HCT116 (cell line): ENCODE measurements around the gene MKRN1. TPM values are rescaled to one million over a fixed set of nuclear protein-coding genes. Genes with fewer than 3 reads are reported as not detected.
"Not testable (repeated sequence)": the region's sequence is repeated elsewhere in the genome, so short reads cannot be mapped to it uniquely, and the experiment has no call there.

Experiments
- ATAC-seq: fragments of 200-7000 bp; cut with Tn5 transposase; 2 replicates; pipeline ENCODE4 v1.9.1; 2020; ENCODE audit warnings: mild to moderate bottlenecking, moderate library complexity
- BruUV-seq: library from RNA; stranded (reverse); fragments of 400-500 nt; replicated peaks from 2 replicates; lab custom pipeline; 2021; lab: Mats Ljungman, UMichigan
- CTCF ChIA-PET: fragments of 300-600 bp; sonication (Branson Sonifier 250); formaldehyde crosslinking; loops from one replicate; lab custom pipeline; 2021; ENCODE audit warnings: antibody characterized with exemption; lab: Charles Lee
- POLR2A ChIA-PET: fragments of 300-600, 350-600 bp; sonication (Branson Sonifier 250); formaldehyde crosslinking; loops from one replicate; lab custom pipeline; 2021; ENCODE audit warnings: antibody characterized with exemption; lab: Charles Lee
- RAD21 ChIA-PET, 2 experiments: fragments of 300-600 bp; sonication (Branson Sonifier 250); formaldehyde crosslinking; loops; one replicate each; lab custom pipeline; 2023; ENCODE audit warnings: low total read pairs in 2 of 2; ENCODE audit not compliant: uncharacterized antibody in 2 of 2, unreplicated experiment in 2 of 2, low non-redundant PET in 1 of 2; lab: Charles Lee
- DNase-seq: peaks from one replicate; pipeline ENCODE4 v3.0.0-alpha.2; 2010; ENCODE audit warnings: low read depth, low spot score
- H2AFZ ChIP-seq: fragments of 200-600 bp; shearing (Covaris generic), sonication (generic); 2 replicates; pipeline ENCODE4 v1.6.1; 2017; ENCODE audit warnings: low read depth, mixed run types, mixed read lengths, antibody characterized with exemption, low read length; ENCODE audit not compliant: poor library complexity, severe bottlenecking
- H3K27ac ChIP-seq: 2 replicates; pipeline ENCODE4 v1.5.1; 2012; ENCODE audit warnings: low read depth, low read length
- H3K27me3 ChIP-seq: fragments of 200-600 bp; sonication (generic); 2 replicates; pipeline ENCODE4 v1.6.1; 2016; ENCODE audit warnings: mixed run types, low read length, mixed read lengths; ENCODE audit not compliant: insufficient read depth
- H3K36me3 ChIP-seq, 2 experiments: fragments of 200-500 bp in 1 of 2; fragments of 200-600 bp in 1 of 2; sonication (Bioruptor generic) in 1 of 2; sonication (generic) in 1 of 2; 2 replicates each; pipeline versions ENCODE4 v1.5.1 to v1.6.1; 2014 to 2016; ENCODE audit warnings: low read length in 2 of 2, inconsistent platforms in 1 of 2, mixed read lengths in 1 of 2, mixed run types in 1 of 2; ENCODE audit not compliant: insufficient read depth in 2 of 2, control insufficient read depth in 1 of 2
- H3K4me1 ChIP-seq, 2 experiments: fragments of 200-600 bp in 1 of 2; sonication (generic) in 1 of 2; 2 replicates each; pipeline versions ENCODE4 v1.5.1 to v1.6.1; 2012 to 2017; ENCODE audit warnings: low read length in 2 of 2, inconsistent platforms in 1 of 2, mild to moderate bottlenecking in 1 of 2, mixed read lengths in 1 of 2, mixed run types in 1 of 2, moderate library complexity in 1 of 2; ENCODE audit not compliant: insufficient read depth in 2 of 2, control insufficient read depth in 1 of 2
- H3K4me2 ChIP-seq: fragments of 200-600 bp; sonication (generic); 2 replicates; pipeline ENCODE4 v1.6.1; 2017; ENCODE audit warnings: mixed run types, low read length, mixed read lengths
- H3K4me3 ChIP-seq, 2 experiments: fragments of 200-600 bp in 1 of 2; sonication (generic) in 1 of 2; replicated peaks in 1 of 2; 2 replicates each; pipeline ENCODE4 v1.5.1; 2011 to 2016; ENCODE audit warnings: low read length in 2 of 2, control low read depth in 1 of 2, low read depth in 1 of 2, mild to moderate bottlenecking in 1 of 2, mixed read lengths in 1 of 2, mixed run types in 1 of 2
- H3K79me2 ChIP-seq: fragments of 200-600 bp; sonication (generic); 2 replicates; pipeline ENCODE4 v1.6.1; 2017; ENCODE audit warnings: mild to moderate bottlenecking, mixed run types, low read length, moderate library complexity, mixed read lengths; ENCODE audit not compliant: insufficient read depth
- H3K9ac ChIP-seq: fragments of 200-600 bp; sonication (generic); 2 replicates; pipeline ENCODE4 v1.6.1; 2016; ENCODE audit warnings: low read length, mixed read lengths
- H3K9me2 ChIP-seq: fragments of 200-600 bp; sonication (generic), shearing (Covaris generic); 2 replicates; pipeline ENCODE4 v1.6.1; 2017; ENCODE audit warnings: mixed run types, mild to moderate bottlenecking, moderate library complexity; ENCODE audit not compliant: insufficient read depth
- H3K9me3 ChIP-seq, 2 experiments: fragments of 200-500 bp in 1 of 2; fragments of 200-600 bp in 1 of 2; sonication (Bioruptor generic) in 1 of 2; sonication (generic) in 1 of 2; 2 replicates each; pipeline ENCODE4 v1.6.1; 2014 to 2017; ENCODE audit warnings: low read length in 2 of 2, mixed read lengths in 2 of 2, inconsistent platforms in 1 of 2, low read depth in 1 of 2, mild to moderate bottlenecking in 1 of 2, mixed run types in 1 of 2, moderate library complexity in 1 of 2; ENCODE audit not compliant: control insufficient read depth in 1 of 2, insufficient read depth in 1 of 2
- H4K20me1 ChIP-seq: fragments of 200-600 bp; sonication (generic), shearing (Covaris generic); 2 replicates; pipeline ENCODE4 v1.6.1; 2017; ENCODE audit warnings: mixed run types, mild to moderate bottlenecking, moderate library complexity; ENCODE audit not compliant: insufficient read depth
- CBX3 ChIP-seq: IDR thresholded peaks from 2 replicates; pipeline ENCODE4 v1.6.1; 2012; ENCODE audit warnings: low read depth
- CEBPB ChIP-seq: IDR thresholded peaks from 2 replicates; pipeline ENCODE4 v1.6.1; 2012; ENCODE audit warnings: low read depth
- ELF1 ChIP-seq: IDR thresholded peaks from 2 replicates; pipeline ENCODE4 v1.6.1; 2012; ENCODE audit warnings: low read depth, borderline replicate concordance
- EZH2phosphoT487 ChIP-seq: fragments of 200-600 bp; IDR thresholded peaks from 2 replicates; pipeline ENCODE4 v1.6.1; 2018; ENCODE audit warnings: antibody characterized with exemption, borderline replicate concordance
- FOSL1 ChIP-seq: IDR thresholded peaks from 2 replicates; pipeline ENCODE4 v1.6.1; 2012; ENCODE audit warnings: low read depth
- JUND ChIP-seq: IDR thresholded peaks from 2 replicates; pipeline ENCODE4 v1.6.1; 2012
- POLR2A ChIP-seq: IDR thresholded peaks from 2 replicates; pipeline ENCODE4 v1.7.0; 2011; ENCODE audit warnings: borderline replicate concordance; ENCODE audit not compliant: insufficient read depth, insufficient read length; ENCODE audit errors: extremely low read depth
- POLR2AphosphoS5 ChIP-seq: IDR thresholded peaks from 2 replicates; pipeline ENCODE4 v1.6.1; 2011; ENCODE audit warnings: mild to moderate bottlenecking, low read depth, low read length, moderate library complexity
- RAD21 ChIP-seq: IDR thresholded peaks from 2 replicates; pipeline ENCODE4 v1.6.1; 2012; ENCODE audit warnings: low read depth, mild to moderate bottlenecking
- SIN3A ChIP-seq: IDR thresholded peaks from 2 replicates; pipeline ENCODE4 v1.6.1; 2012; ENCODE audit warnings: low read depth
- SP1 ChIP-seq: IDR thresholded peaks from 2 replicates; pipeline ENCODE4 v1.6.1; 2012; ENCODE audit warnings: low read depth
- YY1 ChIP-seq: IDR thresholded peaks from 2 replicates; pipeline ENCODE4 v1.6.1; 2011; ENCODE audit warnings: low read length, low read depth, moderate library complexity, mild to moderate bottlenecking; ENCODE audit not compliant: insufficient replicate concordance; ENCODE audit errors: extremely low read depth
- ZNF274 ChIP-seq: fragments of 200-500 bp; sonication (Bioruptor generic); IDR thresholded peaks from 2 replicates; pipeline ENCODE4 v1.6.1; 2014; ENCODE audit warnings: mild to moderate bottlenecking, low read depth, low read length, inconsistent platforms
- intact Hi-C: fragments of 100-400 bp; cut with micrococcal nuclease; formaldehyde crosslinking; loops from 2 replicates; pipeline ENCODE4 v1.10.0; 2022
- total RNA-seq: library from RNA; stranded (reverse); gene quantifications from one replicate; pipeline ENCODE4 v1.2.1, GENCODE V29; 2021; ENCODE audit not compliant: unreplicated experiment
- TF ChIP-seq, protein P1 (sequence below): IDR thresholded peaks from 2 replicates; pipeline ENCODE4 v1.6.1; 2012; ENCODE audit warnings: low read depth
- TF ChIP-seq, protein P2 (sequence below): IDR thresholded peaks from 2 replicates; pipeline ENCODE4 v1.6.1; 2012

The MKRN1 gene
- total RNA-seq, 1 experiment from 2014 or later, result 95.0 TPM

DNA sequence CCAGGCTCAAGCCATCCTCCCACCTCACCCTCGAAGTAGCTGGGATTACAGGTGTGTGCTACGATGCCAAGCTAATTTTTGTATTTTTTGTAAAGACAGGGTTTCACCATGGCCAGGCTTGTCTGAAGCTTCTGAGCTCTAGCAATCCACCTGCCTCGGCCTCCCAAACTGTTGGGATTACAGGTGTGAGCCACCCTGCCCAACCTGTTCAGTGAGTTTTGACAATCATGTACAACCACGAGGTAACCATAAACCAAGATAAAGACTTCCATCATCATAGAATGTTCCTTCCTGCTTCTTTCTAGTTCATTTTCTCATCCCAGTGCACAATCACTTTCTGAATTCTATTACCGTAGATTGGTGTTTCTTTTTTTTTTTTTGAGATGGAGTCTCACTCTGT lies 30.5 kb upstream of the MKRN1 start (continued):
- no peak for TF ChIP-seq ELF1
- TF ChIP-seq RAD21, result no peak
- no peak for TF ChIP-seq POLR2A
- TF ChIP-seq JUND, result no peak
- TF ChIP-seq ZNF274, result no peak
- TF ChIP-seq FOSL1, result no peak

DNA sequence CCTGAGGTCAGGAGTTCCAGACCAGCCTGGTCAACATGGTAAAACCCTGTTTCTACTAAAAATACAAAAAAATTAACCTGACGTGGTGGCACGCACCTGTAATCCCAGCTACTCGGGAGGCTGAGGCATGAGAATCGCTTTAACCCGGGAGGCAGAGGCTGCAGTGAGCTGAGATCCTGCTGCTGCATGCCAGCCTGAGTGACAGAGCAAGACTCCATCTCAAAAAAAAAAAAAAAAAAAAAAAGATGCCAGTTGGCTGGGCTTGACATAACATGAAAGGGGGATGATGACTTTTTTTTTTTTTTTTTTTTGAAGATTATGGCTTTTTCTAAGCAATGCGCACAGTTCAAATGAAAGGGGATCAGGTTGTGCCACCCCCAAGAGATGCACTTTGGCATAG lies 28.3 kb upstream of the MKRN1 start:
- CTCF ChIA-PET, result interaction anchor here (1.6 kb wide), 1 partner anchor 11 kb away, joined by 4 read pairs; no protein-coding TSS in a partner anchor
- H3K27ac ChIP-seq, H3K79me2 ChIP-seq, H2AFZ ChIP-seq, H3K4me2 ChIP-seq, H3K9me2 ChIP-seq, POLR2A ChIA-PET, DNase-seq, H3K36me3 ChIP-seq, intact Hi-C loops, H3K4me3 ChIP-seq, RAD21 ChIA-PET, H3K9me3 ChIP-seq, ATAC-seq, H3K9ac ChIP-seq, H3K27me3 ChIP-seq, BruUV-seq, H4K20me1 ChIP-seq: not testable (repeated sequence)
- H3K4me1 ChIP-seq, result peaks cover 18 to 20% of the 10 kb centered on the region in 2 experiments

DNA sequence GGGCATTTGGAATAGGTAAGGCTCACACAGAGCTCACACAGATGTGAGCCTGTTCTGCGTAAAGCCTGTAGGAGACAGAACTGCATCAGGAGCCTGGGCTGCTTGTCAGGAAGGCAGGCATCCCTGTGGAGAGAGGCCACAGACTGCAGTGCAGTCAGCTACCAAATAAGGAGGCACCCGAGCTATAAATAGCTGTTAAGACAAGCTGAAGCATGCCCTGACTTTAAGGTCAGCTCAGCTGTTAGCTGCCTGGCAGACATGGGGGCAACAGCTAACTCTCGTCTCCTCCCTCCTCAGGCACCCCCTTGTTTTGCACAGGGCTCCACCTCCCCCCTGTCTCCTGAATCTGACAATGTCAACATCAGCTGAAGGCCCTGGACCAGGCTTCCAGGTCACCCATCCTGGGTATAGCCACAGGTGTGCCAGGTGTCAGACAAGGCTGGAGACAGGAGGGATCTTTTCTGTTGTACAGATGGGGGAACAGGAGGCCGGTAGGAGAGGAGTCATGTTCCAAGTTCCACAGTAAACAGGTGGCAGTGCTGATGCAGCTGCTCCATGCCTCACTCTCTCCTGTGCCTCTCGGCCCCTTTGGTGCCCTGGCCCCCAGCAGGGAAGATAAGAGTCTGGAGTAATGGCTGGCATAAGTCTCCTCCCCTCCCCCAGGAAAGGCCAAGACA lies 27.6 kb upstream of the MKRN1 start:
- Histone ChIP-seq H3K9ac (no peak overlapping the region), H3K9me3 (no peaks in the 10 kb centered on the region), H2AFZ (no peak overlapping the region), H3K9me2 (no peaks in the 10 kb centered on the region), H3K4me3 (no peak overlapping the region), H3K4me1 (peaks cover 12 to 15% of the 10 kb centered on the region in 2 experiments), H3K27ac (0 out of 2 replicates have a peak overlapping the region, but pooled peaks have one; percentile 25), H3K36me3 (no peaks in the 10 kb centered on the region), H3K4me2 (peak overlapping the region; percentile 42), H3K79me2 (no peaks in the 10 kb centered on the region), H3K27me3 (no peaks in the 10 kb centered on the region), H4K20me1 (no peaks in the 10 kb centered on the region)
- DNase-seq (no peak), ATAC-seq (peak; percentile 75)
- intact Hi-C loops, result no loop called here
- CTCF ChIA-PET, result interaction anchor here (0.6 to 1.1 kb wide), 2 partner anchors 11 to 147 kb away, joined by 3 read pairs; no protein-coding TSS in a partner anchor
- POLR2A ChIA-PET, result no interaction called here
- BruUV-seq, result no TSS peak
- RAD21 ChIA-PET, result no interaction called here
- TF ChIP-seq YY1, result no peak
- no peak for TF ChIP-seq SIN3A
- TF ChIP-seq POLR2A, result no peak
- TF ChIP-seq JUND, result no peak
- TF ChIP-seq SP1, result peak; percentile 21; the same call in 1 of the 2 replicates
- TF ChIP-seq CEBPB, result no peak
- no peak for TF ChIP-seq FOSL1
- peak; percentile 46; the same call in 1 of the 2 replicates for TF ChIP-seq CBX3
- TF ChIP-seq, protein P1, sequence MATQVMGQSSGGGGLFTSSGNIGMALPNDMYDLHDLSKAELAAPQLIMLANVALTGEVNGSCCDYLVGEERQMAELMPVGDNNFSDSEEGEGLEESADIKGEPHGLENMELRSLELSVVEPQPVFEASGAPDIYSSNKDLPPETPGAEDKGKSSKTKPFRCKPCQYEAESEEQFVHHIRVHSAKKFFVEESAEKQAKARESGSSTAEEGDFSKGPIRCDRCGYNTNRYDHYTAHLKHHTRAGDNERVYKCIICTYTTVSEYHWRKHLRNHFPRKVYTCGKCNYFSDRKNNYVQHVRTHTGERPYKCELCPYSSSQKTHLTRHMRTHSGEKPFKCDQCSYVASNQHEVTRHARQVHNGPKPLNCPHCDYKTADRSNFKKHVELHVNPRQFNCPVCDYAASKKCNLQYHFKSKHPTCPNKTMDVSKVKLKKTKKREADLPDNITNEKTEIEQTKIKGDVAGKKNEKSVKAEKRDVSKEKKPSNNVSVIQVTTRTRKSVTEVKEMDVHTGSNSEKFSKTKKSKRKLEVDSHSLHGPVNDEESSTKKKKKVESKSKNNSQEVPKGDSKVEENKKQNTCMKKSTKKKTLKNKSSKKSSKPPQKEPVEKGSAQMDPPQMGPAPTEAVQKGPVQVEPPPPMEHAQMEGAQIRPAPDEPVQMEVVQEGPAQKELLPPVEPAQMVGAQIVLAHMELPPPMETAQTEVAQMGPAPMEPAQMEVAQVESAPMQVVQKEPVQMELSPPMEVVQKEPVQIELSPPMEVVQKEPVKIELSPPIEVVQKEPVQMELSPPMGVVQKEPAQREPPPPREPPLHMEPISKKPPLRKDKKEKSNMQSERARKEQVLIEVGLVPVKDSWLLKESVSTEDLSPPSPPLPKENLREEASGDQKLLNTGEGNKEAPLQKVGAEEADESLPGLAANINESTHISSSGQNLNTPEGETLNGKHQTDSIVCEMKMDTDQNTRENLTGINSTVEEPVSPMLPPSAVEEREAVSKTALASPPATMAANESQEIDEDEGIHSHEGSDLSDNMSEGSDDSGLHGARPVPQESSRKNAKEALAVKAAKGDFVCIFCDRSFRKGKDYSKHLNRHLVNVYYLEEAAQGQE, result no peak
- no peak for TF ChIP-seq POLR2AphosphoS5
- no peak for TF ChIP-seq EZH2phosphoT487
- TF ChIP-seq, protein P2, sequence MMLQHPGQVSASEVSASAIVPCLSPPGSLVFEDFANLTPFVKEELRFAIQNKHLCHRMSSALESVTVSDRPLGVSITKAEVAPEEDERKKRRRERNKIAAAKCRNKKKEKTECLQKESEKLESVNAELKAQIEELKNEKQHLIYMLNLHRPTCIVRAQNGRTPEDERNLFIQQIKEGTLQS, result no peak
